Skeletal muscle tissue (tissue), 4 donors: Measurements from ENCODE around the gene ZSWIM4. TPM values are rescaled to one million over a fixed set of nuclear protein-coding genes. Genes with fewer than 3 reads are reported as not detected.
A peak's percentile ranks its signal among the peaks of the same experiment; 100 is the strongest.

Source experiments
- H3K27ac ChIP-seq: one replicate; pipeline ENCODE4 v1.7.0; 2013; ENCODE audit warnings: mild to moderate bottlenecking, low read depth, low read length, inconsistent platforms
- H3K27me3 ChIP-seq, 3 donors: one replicate each; pipeline ENCODE4 v1.7.0; 2013; ENCODE audit warnings: low read length in 3 of 3; ENCODE audit not compliant: control insufficient read depth in 3 of 3, insufficient read depth in 3 of 3
- H3K36me3 ChIP-seq, 3 donors: one replicate each; pipeline ENCODE4 v1.7.0; 2013; ENCODE audit warnings: low read length in 3 of 3; ENCODE audit not compliant: control insufficient read depth in 3 of 3, insufficient read depth in 3 of 3
- H3K4me1 ChIP-seq, 3 donors: one replicate each; pipeline ENCODE4 v1.7.0; 2013; ENCODE audit warnings: low read length in 3 of 3, mild to moderate bottlenecking in 3 of 3; ENCODE audit not compliant: control insufficient read depth in 3 of 3, insufficient read depth in 3 of 3
- H3K4me3 ChIP-seq, 3 donors: one replicate each; pipeline ENCODE4 v1.7.0; 2013; ENCODE audit warnings: low read length in 3 of 3
- H3K9ac ChIP-seq, 3 donors: one replicate each; pipeline ENCODE4 v1.7.0; 2013; ENCODE audit warnings: low read length in 3 of 3, mild to moderate bottlenecking in 3 of 3, moderate library complexity in 2 of 3, low read depth in 1 of 3
- H3K9me3 ChIP-seq, 3 donors: one replicate each; pipeline ENCODE4 v1.7.0; 2013; ENCODE audit warnings: low read length in 3 of 3; ENCODE audit not compliant: control insufficient read depth in 3 of 3
- total RNA-seq: library from RNA; depleted of rRNA; stranded (reverse); fragments of >200 nt; gene quantifications from one replicate; pipeline ENCODE4 v1.2.3, GENCODE V29; 2014
- donor health status: Osteomylitis.

ZSWIM4 gene
- total RNA-seq, 1 donor from 2014 or later, result 2.6 TPM

GRCh38 chr19:13839938-13840304 is 44.7 kb downstream of the ZSWIM4 start:
- H3K27me3 ChIP-seq, result no peaks in the 10 kb centered on the region
- H3K27ac ChIP-seq, result peak overlapping the region; percentile 96
- peak overlapping the region; percentile 77 to 94 (median 88) for H3K4me3 ChIP-seq
- H3K9me3 ChIP-seq, result no peaks in the 10 kb centered on the region
- peaks cover 9 to 21% (median 11%) of the 10 kb centered on the region in 3 donors for H3K36me3 ChIP-seq
- H3K4me1 ChIP-seq, result peaks cover 58 to 65% (median 58%) of the 10 kb centered on the region in 3 donors
- H3K9ac ChIP-seq, result peak overlapping the region; percentile 83 to 100 (median 98)

- Histone ChIP-seq H3K27me3 (no peaks in the 10 kb centered on the region), H3K36me3 (peaks cover 9 to 20% (median 11%) of the 10 kb centered on the region in 3 donors), H3K9me3 (no peaks in the 10 kb centered on the region), H3K4me3 (peak overlapping the region; percentile 77 to 94 (median 88)), H3K4me1 (peaks cover 56 to 62% (median 56%) of the 10 kb centered on the region in 3 donors), H3K27ac (peak overlapping the region; percentile 96), H3K9ac (peak overlapping the region; percentile 83 to 100 (median 98))
Observed at GRCh38 chr19:13840305-13841085, 45.3 kb downstream of the ZSWIM4 start.

- Histone ChIP-seq H3K9me3 (no peaks in the 10 kb centered on the region), H3K27ac (peak overlapping the region; percentile 96), H3K36me3 (peaks cover 5 to 12% (median 7%) of the 10 kb centered on the region in 3 donors), H3K27me3 (no peaks in the 10 kb centered on the region), H3K4me1 (peaks cover 49 to 57% (median 50%) of the 10 kb centered on the region in 3 donors), H3K4me3 (peak overlapping the region; percentile 77 to 94 (median 88)), H3K9ac (peak overlapping the region; percentile 83 to 100 (median 98))
Observed at GRCh38 chr19:13841086-13841961, 46.1 kb downstream of the ZSWIM4 start.

- H3K27ac ChIP-seq, result peak overlapping the region; percentile 96
- H3K36me3 ChIP-seq, result peaks cover 0 to 7% (median 6%) of the 10 kb centered on the region in 3 donors
- peaks cover 49 to 57% (median 50%) of the 10 kb centered on the region in 3 donors for H3K4me1 ChIP-seq
- peak overlapping the region; percentile 83 to 100 (median 98) for H3K9ac ChIP-seq
- H3K27me3 ChIP-seq, result no peaks in the 10 kb centered on the region
- peak overlapping the region; percentile 77 to 94 (median 88) for H3K4me3 ChIP-seq
- H3K9me3 ChIP-seq, result no peaks in the 10 kb centered on the region
Observed at GRCh38 chr19:13841962-13842290, 46.7 kb downstream of the ZSWIM4 start.

GRCh38 chr19:13842291-13843103 is 47.3 kb downstream of the ZSWIM4 start:
- peak overlapping the region; percentile 96 for H3K27ac ChIP-seq
- H3K36me3 ChIP-seq, result peaks cover 0 to 6% (median 6%) of the 10 kb centered on the region in 3 donors
- peaks cover 45 to 54% (median 47%) of the 10 kb centered on the region in 3 donors for H3K4me1 ChIP-seq
- no peaks in the 10 kb centered on the region for H3K9me3 ChIP-seq
- H3K27me3 ChIP-seq, result no peaks in the 10 kb centered on the region
- peak overlapping the region; percentile 95 to 100 (median 98) for H3K9ac ChIP-seq
- peak overlapping the region; percentile 77 to 94 (median 88) for H3K4me3 ChIP-seq

GRCh38 chr19:13843104-13843921 is 48.1 kb downstream of the ZSWIM4 start:
- Histone ChIP-seq H3K27me3 (no peaks in the 10 kb centered on the region), H3K4me3 (peak overlapping the region; percentile 72 to 87 (median 82)), H3K36me3 (peaks cover 0 to 6% (median 3%) of the 10 kb centered on the region in 3 donors), H3K9me3 (no peaks in the 10 kb centered on the region), H3K27ac (peak overlapping the region; percentile 96), H3K4me1 (peaks cover 42 to 51% (median 46%) of the 10 kb centered on the region in 3 donors), H3K9ac (peak overlapping the region; percentile 95 to 98 (median 95))

GRCh38 chr19:13844130-13844631 is 48.9 kb downstream of the ZSWIM4 start:
- Histone ChIP-seq H3K4me3 (no peak overlapping the region), H3K27me3 (no peaks in the 10 kb centered on the region), H3K9ac (peak overlapping the region in 1 of 3 donors; percentile 98), H3K9me3 (no peaks in the 10 kb centered on the region), H3K27ac (peak overlapping the region; percentile 96), H3K4me1 (peaks cover 38 to 46% (median 43%) of the 10 kb centered on the region in 3 donors), H3K36me3 (peaks cover 0 to 4% (median 3%) of the 10 kb centered on the region in 3 donors)

- H3K9ac ChIP-seq, result peak overlapping the region; percentile 77 to 86 (median 85)
- peak overlapping the region; percentile 59 to 77 (median 68) for H3K4me3 ChIP-seq
- H3K4me1 ChIP-seq, result peaks cover 40 to 50% (median 47%) of the 10 kb centered on the region in 3 donors
- H3K27ac ChIP-seq, result peak overlapping the region; percentile 99
- H3K36me3 ChIP-seq, result peaks cover 0 to 2% (median 0%) of the 10 kb centered on the region in 3 donors
- no peaks in the 10 kb centered on the region for H3K27me3 ChIP-seq
- no peaks in the 10 kb centered on the region for H3K9me3 ChIP-seq
Observed at GRCh38 chr19:13846557-13847406, 51.5 kb downstream of the ZSWIM4 start.
